Cardiac muscle cell (in vitro differentiated cells and primary cell): ENCODE data around the gene NRG3. TPM values are rescaled to one million over a fixed set of nuclear protein-coding genes. Genes with fewer than 3 reads are reported as not detected.

Experiments
- DNase-seq, 2 donors: peaks; one replicate each; pipeline versions ENCODE4 v3.0.0 to v3.0.0-alpha.2; 2010 to 2017; ENCODE audit warnings: low read depth in 1 of 2, low spot score in 1 of 2
- H3K27ac ChIP-seq: fragments of 200-600 bp; sonication (generic); 2 replicates; pipeline ENCODE4 v1.5.1; 2016
- H3K27me3 ChIP-seq: fragments of 200-600 bp; sonication (generic); 2 replicates; pipeline ENCODE4 v1.6.0; 2016; ENCODE audit warnings: control low read depth
- H3K36me3 ChIP-seq: fragments of 200-600 bp; sonication (generic); 2 replicates; pipeline ENCODE4 v1.5.1; 2016; ENCODE audit warnings: control low read depth
- H3K4me1 ChIP-seq: fragments of 200-600 bp; sonication (generic); 2 replicates; pipeline ENCODE4 v1.8.1; 2017; ENCODE audit warnings: low read depth, mild to moderate bottlenecking, mixed run types
- H3K4me3 ChIP-seq: fragments of 200-600 bp; sonication (generic); 2 replicates; pipeline ENCODE4 v1.5.1; 2016; ENCODE audit warnings: mild to moderate bottlenecking
- H3K9me3 ChIP-seq: fragments of 200-600 bp; sonication (generic); 2 replicates; pipeline ENCODE4 v1.5.1; 2017; ENCODE audit warnings: low read depth, mild to moderate bottlenecking, control low read depth
- polyA plus RNA-seq: library from polyadenylated mRNA; unstranded; fragments of >200 nt; fragmentation: Nextera tagmentation; extraction: Ambion mirVana; gene quantifications from 2 replicates; pipeline ENCODE4 v1.2.1, GENCODE V29; 2016
- total RNA-seq: library from RNA; depleted of rRNA; stranded (reverse); fragments of >200 nt; gene quantifications from 2 replicates; pipeline ENCODE4 v1.2.3, GENCODE V29; 2016
- TF ChIP-seq, protein P1 (sequence below): IDR thresholded peaks from 2 replicates; pipeline ENCODE4 v1.5.1; 2012; ENCODE audit warnings: low read depth, mild to moderate bottlenecking, low read length

NRG3 gene
- total and polyA plus RNA-seq, 2 experiments from 2014 or later, result 0.48 to 0.55 TPM

DNA sequence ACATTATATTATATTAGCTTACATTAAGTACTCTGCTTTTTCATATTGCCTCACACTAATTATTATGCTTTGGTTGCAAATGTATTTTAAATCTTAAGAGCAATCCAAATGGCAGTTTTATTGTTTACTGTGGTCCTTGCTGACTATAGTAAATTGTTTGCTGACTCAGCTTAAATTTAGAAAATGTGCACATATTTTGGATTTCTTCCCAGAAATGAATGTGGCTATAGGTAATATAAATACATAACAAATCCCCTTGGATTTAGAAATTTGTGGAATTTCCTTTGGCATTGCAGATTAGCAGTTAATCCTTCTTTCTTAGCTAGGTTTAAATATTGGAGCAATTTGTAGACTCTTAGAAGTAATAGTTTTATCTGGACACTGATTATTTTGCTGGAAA, 565.8 kb downstream of the NRG3 start:
- no peaks in the 10 kb centered on the region for H3K27me3 ChIP-seq
- no peaks in the 10 kb centered on the region for H3K4me1 ChIP-seq
- no peaks in the 10 kb centered on the region for H3K9me3 ChIP-seq
- no peak for DNase-seq
- no peak overlapping the region for H3K4me3 ChIP-seq
- H3K36me3 ChIP-seq, result no peaks in the 10 kb centered on the region
- TF ChIP-seq, protein P1, sequence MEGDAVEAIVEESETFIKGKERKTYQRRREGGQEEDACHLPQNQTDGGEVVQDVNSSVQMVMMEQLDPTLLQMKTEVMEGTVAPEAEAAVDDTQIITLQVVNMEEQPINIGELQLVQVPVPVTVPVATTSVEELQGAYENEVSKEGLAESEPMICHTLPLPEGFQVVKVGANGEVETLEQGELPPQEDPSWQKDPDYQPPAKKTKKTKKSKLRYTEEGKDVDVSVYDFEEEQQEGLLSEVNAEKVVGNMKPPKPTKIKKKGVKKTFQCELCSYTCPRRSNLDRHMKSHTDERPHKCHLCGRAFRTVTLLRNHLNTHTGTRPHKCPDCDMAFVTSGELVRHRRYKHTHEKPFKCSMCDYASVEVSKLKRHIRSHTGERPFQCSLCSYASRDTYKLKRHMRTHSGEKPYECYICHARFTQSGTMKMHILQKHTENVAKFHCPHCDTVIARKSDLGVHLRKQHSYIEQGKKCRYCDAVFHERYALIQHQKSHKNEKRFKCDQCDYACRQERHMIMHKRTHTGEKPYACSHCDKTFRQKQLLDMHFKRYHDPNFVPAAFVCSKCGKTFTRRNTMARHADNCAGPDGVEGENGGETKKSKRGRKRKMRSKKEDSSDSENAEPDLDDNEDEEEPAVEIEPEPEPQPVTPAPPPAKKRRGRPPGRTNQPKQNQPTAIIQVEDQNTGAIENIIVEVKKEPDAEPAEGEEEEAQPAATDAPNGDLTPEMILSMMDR, result no peak
- no peak overlapping the region for H3K27ac ChIP-seq

DNA sequence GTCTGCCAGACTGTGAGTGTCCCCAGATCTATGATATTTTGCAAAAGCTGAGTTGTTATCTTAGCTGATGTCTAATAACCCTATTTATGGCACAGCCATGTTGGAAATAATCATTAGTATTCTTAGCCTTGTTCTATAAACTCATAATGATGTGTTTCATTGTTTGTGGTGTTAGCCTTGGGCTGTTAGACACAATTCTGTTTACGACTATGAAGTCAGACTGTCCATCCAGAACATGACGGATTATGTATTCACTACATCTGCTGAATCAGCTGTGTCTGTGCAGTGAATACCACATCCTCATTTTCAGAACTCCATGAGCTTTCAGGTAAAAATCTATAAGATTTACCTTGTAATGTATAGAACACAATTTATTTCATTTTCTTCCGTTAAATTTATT, 577.1 kb downstream of the NRG3 start:
- Histone ChIP-seq H3K4me1 (no peaks in the 10 kb centered on the region), H3K27me3 (no peaks in the 10 kb centered on the region), H3K27ac (no peak overlapping the region), H3K4me3 (no peak overlapping the region), H3K9me3 (no peaks in the 10 kb centered on the region), H3K36me3 (no peaks in the 10 kb centered on the region)
- no peak for DNase-seq
- TF ChIP-seq, protein P1, result no peak

DNA sequence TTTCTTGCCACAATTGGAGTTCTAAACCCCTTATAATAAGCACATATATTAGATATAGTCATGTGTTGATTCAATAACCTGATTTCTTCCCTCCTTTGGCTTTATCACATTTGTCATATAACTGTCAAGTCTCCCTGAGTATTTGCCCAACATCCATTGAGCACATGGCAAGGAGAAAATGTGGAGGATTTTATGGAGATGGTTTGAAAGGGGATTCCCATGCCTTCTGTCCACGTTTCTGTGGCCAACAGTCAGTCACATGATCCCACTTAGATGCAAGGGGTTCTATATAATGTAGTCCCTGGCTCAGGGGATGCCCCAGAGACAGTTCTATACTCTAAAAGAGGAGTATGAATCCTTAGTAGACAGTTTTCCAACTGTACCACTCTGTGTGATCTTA, 577.7 kb downstream of the NRG3 start:
- Histone ChIP-seq H3K27ac (no peak overlapping the region), H3K4me1 (no peaks in the 10 kb centered on the region), H3K27me3 (no peaks in the 10 kb centered on the region), H3K9me3 (no peaks in the 10 kb centered on the region), H3K4me3 (no peak overlapping the region), H3K36me3 (no peaks in the 10 kb centered on the region)
- DNase-seq, result no peak
- TF ChIP-seq, protein P1, result no peak

DNA sequence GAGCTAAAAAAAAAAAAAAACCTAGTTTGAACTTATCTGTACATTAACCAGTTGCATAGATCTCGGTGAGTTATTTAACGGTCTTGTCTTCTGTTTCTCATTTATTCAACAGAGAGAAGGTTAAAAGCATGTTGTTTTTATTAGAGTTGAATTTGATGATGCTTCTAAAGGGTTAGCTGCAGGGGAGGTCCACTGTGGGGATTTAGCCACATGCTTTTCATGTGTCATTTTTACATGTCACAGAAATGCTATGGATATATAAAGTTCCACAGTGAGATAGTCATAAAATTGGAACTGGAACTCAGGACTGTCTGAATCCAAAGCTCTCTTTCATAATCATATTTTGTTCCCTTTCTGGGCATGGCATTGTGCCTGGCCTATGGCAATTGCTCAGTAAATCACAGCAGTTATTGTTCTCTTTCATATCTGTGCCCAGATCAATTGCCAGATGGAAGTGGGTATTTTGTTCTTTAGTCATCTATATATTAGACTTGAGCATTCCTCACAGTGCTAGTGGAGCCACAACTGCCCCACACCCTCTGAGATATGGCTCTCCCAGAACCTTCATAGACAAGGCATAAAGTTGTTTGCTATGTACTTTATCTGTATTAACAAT, 578.8 kb downstream of the NRG3 start:
- TF ChIP-seq, protein P1, result no peak

DNA sequence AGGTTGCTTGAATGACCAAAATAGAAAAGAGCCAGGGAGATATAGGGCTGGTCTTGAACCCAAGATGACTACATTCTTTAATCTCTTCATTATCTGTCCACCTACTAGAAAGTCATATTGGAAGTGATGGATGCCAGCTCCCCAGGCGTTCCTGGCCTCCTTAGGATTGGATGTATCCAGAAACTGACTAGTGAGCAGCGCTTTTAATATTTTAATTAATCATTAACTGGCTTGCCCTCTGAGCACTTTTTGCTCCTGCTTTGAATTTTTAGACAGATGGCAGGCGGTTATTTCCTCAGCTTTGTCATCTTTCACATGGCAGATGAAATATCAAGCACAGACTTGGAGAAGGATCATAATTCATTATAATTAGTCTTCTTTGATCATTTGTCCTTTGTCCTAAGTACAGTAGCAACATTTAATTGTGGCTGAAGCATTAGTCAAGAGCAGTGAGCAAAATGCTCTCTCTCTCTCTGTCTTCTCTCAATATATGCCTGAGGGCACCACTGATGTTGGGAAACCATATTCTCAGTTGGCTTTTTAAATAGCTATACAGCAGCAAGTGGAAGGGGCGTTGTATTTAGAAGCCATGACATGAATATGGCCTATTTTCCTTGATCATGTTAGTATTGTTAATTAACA, 588.0 kb downstream of the NRG3 start:
- TF ChIP-seq, protein P1, result no peak
- no peaks in the 10 kb centered on the region for H3K36me3 ChIP-seq

More for the DNA sequence above, 578.8 kb downstream of the NRG3 start:
- H3K4me1 ChIP-seq, result no peaks in the 10 kb centered on the region
- H3K27ac ChIP-seq, result no peak overlapping the region
- H3K27me3 ChIP-seq, result no peaks in the 10 kb centered on the region
- H3K4me3 ChIP-seq, result no peak overlapping the region
- no peaks in the 10 kb centered on the region for H3K9me3 ChIP-seq
- DNase-seq, result no peak
- H3K36me3 ChIP-seq, result no peaks in the 10 kb centered on the region

More for the DNA sequence above, 588.0 kb downstream of the NRG3 start:
- H3K4me1 ChIP-seq, result peaks cover 5% of the 10 kb centered on the region
- H3K27ac ChIP-seq, result no peak overlapping the region
- no peak overlapping the region for H3K4me3 ChIP-seq
- DNase-seq, result no peak
- no peaks in the 10 kb centered on the region for H3K27me3 ChIP-seq
- H3K9me3 ChIP-seq, result no peaks in the 10 kb centered on the region
